HG03108 (cell line): ENCODE data around the gene METTL22.
"Not testable (repeated sequence)": the region's sequence is repeated elsewhere in the genome, so short reads cannot be mapped to it uniquely, and the experiment has no call there.

Source experiments
- ATAC-seq: cut with Tn5 transposase; IDR thresholded peaks from one replicate; pipeline ENCODE4 v1.9.1; 2021; ENCODE audit warnings: moderate library complexity; ENCODE audit not compliant: unreplicated experiment

The METTL22 gene

GRCh38 chr16:8631373-8631772 lies 9.9 kb downstream of the METTL22 start:
- no peak for ATAC-seq

- no peak for ATAC-seq
Measured at GRCh38 chr16:8631818-8632465, 10.4 kb downstream of the METTL22 start.

DNA sequence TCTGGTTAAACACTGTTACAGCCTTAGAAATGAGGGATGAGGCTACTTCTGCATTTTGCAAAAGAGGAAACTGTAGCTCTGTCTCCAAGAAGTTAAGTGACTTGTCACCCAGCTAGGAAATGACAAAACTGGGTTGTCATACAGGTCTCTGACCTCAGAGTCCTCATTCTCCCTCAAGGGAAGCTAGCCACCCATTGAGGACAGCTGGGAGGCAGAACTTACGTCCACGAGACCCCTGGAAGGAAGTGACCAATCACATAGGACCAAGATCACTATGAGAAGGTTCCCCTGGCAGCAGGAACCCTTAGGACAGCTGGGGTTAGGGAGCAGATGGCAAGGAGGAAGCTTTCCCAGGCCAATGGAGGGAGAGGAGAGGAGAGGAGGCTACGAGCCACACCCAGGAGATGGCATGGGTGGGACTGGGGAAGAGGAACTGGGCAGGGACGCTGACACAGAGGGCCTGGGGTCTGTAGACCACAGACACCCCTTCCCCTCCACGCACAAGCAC lies 11.2 kb downstream of the METTL22 start:
- no peak for ATAC-seq

DNA sequence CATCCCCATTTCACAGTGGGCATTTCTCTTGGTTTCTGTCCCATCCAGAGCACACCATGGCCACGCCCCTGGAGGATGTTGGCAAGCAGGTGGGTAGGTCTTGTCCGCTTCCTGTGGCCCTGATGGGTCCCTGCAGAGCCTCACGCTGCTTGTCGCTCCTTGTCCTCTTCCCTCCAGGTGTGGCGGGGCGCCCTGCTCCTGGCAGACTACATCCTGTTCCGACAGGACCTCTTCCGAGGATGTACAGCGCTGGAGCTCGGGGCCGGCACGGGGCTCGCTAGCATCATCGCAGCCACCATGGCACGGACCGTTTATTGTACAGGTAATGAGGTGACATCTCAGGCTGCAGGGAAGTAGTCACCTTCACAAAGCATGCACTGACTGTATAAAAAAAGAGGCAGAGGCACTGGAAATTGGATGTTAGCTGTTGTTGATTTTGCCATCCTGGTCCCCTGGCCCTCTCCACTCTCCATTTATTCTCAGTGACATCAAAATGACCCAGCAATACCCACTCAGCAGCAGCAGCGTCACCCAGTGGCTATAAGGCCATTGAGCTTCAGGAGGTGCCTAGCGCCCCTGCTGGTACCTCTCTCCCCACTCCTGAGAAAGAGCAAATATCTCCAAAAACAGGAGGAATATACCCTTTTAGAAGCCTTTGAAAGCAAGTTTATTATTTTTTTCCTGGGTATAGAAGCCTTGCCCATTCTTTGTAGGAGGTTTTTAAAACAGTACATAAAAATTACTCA lies 13.7 kb downstream of the METTL22 start:
- no peak for ATAC-seq

- ATAC-seq: no peak
Measured at GRCh38 chr16:8639694-8640093, 18.2 kb downstream of the METTL22 start.

DNA sequence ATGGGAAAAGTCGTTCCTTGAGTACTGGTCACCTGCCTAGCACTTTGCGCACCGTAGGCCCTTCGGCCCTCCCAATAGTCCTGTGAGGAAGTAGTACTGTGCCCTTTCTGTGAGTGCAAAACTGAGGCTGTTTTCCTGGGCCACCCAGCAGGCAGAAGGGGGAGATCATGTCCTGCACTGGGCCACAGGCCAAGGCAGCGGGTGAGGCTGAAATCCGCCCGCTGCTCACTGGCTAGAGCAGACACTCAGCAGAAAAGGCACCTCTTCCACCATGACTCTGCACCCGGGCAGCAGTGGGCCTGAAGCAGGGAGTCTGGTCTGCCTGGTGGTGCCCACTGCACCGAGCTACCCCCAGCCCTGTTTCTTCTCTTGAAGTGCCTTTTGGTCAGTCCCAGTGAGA lies 20.2 kb downstream of the METTL22 start:
- ATAC-seq: no peak

- no peak for ATAC-seq
Measured at GRCh38 chr16:8642146-8642545, 20.6 kb downstream of the METTL22 start.

GRCh38 chr16:8644211-8645140 lies 23.0 kb downstream of the METTL22 start:
- no peak for ATAC-seq

DNA sequence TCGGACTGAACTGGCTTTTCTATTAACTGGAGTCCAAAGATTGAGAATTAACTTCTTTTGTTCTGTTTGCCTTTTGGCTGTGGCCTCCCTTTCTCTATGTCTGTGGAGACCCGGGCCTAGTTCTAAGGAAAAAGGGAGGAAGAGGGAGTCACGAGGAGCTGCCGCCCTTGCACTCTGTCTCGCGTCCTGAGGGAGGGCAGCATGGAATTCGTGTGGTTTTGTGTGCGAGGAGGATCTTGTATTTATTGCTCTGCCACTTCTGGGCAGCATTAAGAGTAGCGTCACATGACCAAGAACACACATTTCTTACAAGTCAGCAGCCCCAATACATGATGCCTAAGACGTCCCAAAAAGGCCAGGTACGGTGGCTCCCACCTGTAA lies 23.6 kb downstream of the METTL22 start:
- ATAC-seq: no peak

GRCh38 chr16:8645831-8646230 lies 24.3 kb downstream of the METTL22 start:
- no peak for ATAC-seq

DNA sequence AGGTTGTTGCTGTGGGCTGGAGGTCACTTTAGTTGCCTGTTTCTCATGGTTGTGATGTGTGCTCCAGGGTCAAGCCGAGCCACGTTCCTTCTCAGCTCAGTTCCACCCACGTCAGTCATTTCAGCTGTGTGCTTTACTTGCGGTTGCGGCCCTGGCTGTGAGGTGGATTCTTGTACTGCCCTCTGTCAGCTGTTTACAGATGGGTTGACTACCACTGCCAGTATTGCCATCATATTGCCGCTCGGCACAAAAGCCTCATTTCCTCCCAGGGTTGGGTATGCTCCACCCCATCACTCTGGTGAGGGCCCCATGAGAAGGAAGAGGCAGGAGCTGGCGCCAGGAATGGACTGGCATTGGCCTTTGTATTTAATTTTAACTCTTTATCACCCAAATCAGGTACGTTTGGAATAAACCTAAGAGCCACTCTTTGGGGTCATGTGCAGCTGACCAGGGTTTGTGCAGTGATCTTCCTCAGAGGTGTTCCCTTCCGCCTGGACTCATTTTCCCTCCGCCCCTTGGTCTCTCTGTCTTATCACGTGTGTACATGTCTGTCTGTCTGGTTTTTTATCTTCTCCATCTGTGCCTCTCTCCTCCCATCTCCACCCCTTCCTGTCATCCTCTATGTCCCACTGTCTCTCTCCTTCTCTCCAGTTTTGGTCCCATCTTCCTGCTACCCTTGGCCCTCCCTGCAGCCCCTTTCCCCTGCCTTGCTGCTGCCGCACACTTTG lies 25.0 kb downstream of the METTL22 start:
- ATAC-seq: no peak

- no peak for ATAC-seq
Measured at GRCh38 chr16:8647721-8648318, 26.3 kb downstream of the METTL22 start.

- ATAC-seq: no peak
Measured at GRCh38 chr16:8648877-8649276, 27.4 kb downstream of the METTL22 start.

GRCh38 chr16:8649829-8650554 lies 28.5 kb downstream of the METTL22 start:
- no peak for ATAC-seq

DNA sequence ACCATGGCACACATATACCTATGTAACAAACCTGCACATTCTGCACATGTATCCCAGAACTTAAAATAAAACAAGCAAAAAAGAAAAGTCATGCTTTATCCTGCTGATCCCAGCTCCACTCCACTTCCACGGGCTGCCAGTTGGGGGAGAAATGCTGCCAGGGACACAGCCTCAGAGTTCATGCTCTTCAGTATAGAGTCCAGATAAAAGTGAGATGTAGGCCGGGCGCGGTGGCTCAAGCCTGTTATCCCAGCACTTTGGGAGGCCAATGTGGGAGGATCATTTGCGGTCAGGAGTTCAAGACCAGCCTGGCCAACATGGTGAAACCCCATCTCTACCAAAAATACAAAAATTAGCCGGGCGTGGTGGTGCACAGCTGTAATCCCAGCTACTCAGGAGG lies 30.5 kb downstream of the METTL22 start:
- ATAC-seq: not testable (repeated sequence)

- ATAC-seq: no peak
Measured at GRCh38 chr16:8655184-8655717, 33.8 kb downstream of the METTL22 start.

DNA sequence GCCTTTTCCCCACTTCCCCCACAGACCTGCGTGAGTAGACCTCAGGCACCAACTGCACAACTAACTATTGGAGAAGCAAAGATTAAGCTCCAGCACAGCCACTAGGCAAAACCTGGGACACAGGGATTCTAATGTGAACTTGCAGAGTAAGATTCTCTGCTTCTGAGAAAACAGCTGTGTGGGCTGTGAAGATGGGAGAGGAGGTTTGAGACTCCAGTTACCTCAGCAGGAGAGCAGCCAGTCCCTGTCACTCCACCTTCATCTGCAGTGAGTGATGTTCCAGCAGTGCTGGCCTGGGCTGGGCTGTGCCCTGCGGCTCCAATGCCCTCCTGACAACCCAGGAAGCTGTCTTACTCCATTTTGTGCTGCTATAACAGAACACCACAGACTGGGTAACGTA lies 34.9 kb downstream of the METTL22 start:
- no peak for ATAC-seq

DNA sequence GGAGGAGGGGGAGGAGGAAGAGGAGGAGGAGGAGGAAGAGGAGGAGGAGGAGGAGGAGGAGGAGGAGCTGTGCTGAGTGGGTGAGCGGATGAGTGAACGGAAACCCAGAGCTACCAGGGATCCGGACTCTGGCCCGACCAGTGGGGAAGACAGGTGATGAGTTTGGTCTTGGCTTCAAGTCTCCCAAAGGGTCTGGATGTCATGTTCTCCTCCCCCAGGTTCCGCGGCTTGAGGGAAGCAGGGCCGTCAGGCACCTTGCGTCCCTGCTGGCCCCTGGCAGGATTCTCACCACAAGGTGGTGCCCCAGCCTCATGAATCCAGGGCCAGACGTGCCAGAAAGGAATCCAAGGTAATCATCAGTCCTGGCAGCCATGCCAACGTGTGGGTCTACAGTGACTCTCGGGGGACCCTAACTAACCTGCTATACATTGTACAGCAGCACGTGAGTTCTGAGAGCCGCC lies 39.4 kb downstream of the METTL22 start:
- no peak for ATAC-seq

DNA sequence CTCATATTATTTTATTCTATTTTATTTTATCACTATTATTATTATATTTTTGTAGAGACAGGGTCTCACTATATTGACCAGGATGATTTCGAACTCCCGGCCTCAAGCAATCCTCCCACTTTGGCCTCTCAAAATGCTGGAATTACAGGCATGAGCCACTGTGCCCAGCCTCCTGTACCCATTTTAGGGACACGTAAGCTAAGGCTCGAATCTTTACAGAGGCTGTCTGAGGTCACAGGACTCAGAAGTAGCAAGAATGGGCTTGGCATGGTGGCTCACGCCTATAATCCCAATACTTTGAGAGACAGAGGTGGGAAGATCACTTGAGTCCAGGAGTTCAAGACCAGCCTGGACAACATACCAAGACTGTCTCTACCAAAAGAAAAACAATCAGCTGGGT lies 40.2 kb downstream of the METTL22 start:
- no peak for ATAC-seq
